Measurements from ENCODE around the gene PTPRD. TPM values are rescaled to one million over a fixed set of nuclear protein-coding genes. Genes with fewer than 3 reads are reported as not detected.

Gene PTPRD
- total and polyA plus RNA-seq, 2 donors (not counting 1 experiment from before 2014, with no cell fraction given): not detected

- Histone ChIP-seq H3K27me3 (replicated peaks in 1 of 4; ENCODE audit: control extremely low read depth in 1 of 4, control insufficient read depth in 3 of 4, insufficient read depth in 4 of 4, low read length in 3 of 4) (no peaks in the 10 kb centered on the region), H3K9me3 (ENCODE audit: control extremely low read depth in 1 of 3, control insufficient read depth in 2 of 3, insufficient read depth in 1 of 3, low read length in 2 of 3) (no peaks in the 10 kb centered on the region), H3K36me3 (replicated peaks in 1 of 2; ENCODE audit: control extremely low read depth in 1 of 2, control insufficient read depth in 1 of 2, extremely low read depth in 1 of 2, insufficient read depth in 2 of 2, low read length in 1 of 2) (no peaks in the 10 kb centered on the region), H4K20me1 (ENCODE audit: control insufficient read depth, insufficient read depth, low read length, poor library complexity, severe bottlenecking) (no peaks in the 10 kb centered on the region), H2AFZ (ENCODE audit: insufficient read depth, low read depth, low read length, poor library complexity, severe bottlenecking) (no peak overlapping the region), H3K4me2 (replicated peaks; ENCODE audit: low read depth, low read length, poor library complexity, severe bottlenecking) (no peak overlapping the region), H3K4me1 (ENCODE audit: control insufficient read depth in 2 of 2, insufficient read depth in 2 of 2, low read length in 2 of 2) (no peaks in the 10 kb centered on the region), H3K9ac (ENCODE audit: low read length) (no peak overlapping the region), H3K27ac (ENCODE audit: low read length in 2 of 2) (no peak overlapping the region), H3K79me2 (ENCODE audit: control insufficient read depth, insufficient read depth, low read length) (no peaks in the 10 kb centered on the region), H3K4me3 (ENCODE audit: control extremely low read depth in 1 of 5, extremely low read depth in 1 of 5, insufficient read depth in 1 of 5, low read depth in 2 of 5, low read length in 4 of 5) (no peak overlapping the region)
- ChIA-PET POLR2A (no interaction called here), CTCF (no interaction called here)
- Mint-ChIP-seq H3K27ac (no peak overlapping the region), H3K9me3 (ENCODE audit: insufficient read depth) (no peaks in the 10 kb centered on the region), H3K4me3 (no peak overlapping the region), H3K4me1 (no peaks in the 10 kb centered on the region), H3K27me3 (no peaks in the 10 kb centered on the region)
- TF ChIP-seq EZH2 (IDR thresholded peaks at IDR 0.05; ENCODE audit: borderline replicate concordance, insufficient read depth, low read depth, low read length, poor library complexity, severe bottlenecking): no peak
- TF ChIP-seq, protein P1, sequence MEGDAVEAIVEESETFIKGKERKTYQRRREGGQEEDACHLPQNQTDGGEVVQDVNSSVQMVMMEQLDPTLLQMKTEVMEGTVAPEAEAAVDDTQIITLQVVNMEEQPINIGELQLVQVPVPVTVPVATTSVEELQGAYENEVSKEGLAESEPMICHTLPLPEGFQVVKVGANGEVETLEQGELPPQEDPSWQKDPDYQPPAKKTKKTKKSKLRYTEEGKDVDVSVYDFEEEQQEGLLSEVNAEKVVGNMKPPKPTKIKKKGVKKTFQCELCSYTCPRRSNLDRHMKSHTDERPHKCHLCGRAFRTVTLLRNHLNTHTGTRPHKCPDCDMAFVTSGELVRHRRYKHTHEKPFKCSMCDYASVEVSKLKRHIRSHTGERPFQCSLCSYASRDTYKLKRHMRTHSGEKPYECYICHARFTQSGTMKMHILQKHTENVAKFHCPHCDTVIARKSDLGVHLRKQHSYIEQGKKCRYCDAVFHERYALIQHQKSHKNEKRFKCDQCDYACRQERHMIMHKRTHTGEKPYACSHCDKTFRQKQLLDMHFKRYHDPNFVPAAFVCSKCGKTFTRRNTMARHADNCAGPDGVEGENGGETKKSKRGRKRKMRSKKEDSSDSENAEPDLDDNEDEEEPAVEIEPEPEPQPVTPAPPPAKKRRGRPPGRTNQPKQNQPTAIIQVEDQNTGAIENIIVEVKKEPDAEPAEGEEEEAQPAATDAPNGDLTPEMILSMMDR (IDR thresholded peaks at IDR 0.05): no peak
- no peak for DNase-seq
- no CpG with 5 or more reads among the region's 5 CpGs for WGBS (ENCODE audit: insufficient coverage)
- intact Hi-C loops (cut with micrococcal nuclease): no loop called here
- no peak for ATAC-seq (ENCODE audit: low read depth)
Measured at GRCh38 chr9:9395539-9395938, 1217.3 kb downstream of the PTPRD start.

DNA sequence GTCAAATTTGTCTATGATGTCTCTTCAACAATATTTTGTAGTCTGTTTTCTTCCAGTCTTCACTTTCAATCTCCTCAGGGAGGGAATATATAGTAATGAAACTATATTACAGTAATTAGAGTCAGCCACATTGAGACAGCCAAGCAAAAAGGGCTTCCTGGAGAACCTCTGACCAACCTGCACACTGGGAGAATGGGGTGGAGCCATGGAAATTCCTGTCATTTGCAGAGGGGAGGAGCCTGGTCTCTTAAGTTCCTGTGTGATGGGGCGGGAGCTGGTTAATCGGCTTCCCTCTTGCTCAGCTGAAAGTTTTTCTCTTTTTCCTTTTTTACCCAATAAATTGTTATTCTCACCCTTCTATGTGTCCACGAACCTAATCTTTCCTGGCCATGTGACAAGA, 1220.0 kb downstream of the PTPRD start:
- H3K27ac ChIP-seq (ENCODE audit: low read length in 2 of 2): no peak overlapping the region
- no peak overlapping the region for H3K9ac ChIP-seq (ENCODE audit: low read length)
- CTCF ChIA-PET: no interaction called here
- Mint-ChIP-seq H3K4me1 (no peaks in the 10 kb centered on the region), H3K27me3 (no peaks in the 10 kb centered on the region), H3K27ac (no peak overlapping the region), H3K4me3 (no peak overlapping the region), H3K9me3 (ENCODE audit: insufficient read depth) (no peaks in the 10 kb centered on the region)
- no peaks in the 10 kb centered on the region for H3K27me3 ChIP-seq (replicated peaks in 1 of 4; ENCODE audit: control extremely low read depth in 1 of 4, control insufficient read depth in 3 of 4, insufficient read depth in 4 of 4, low read length in 3 of 4)
- H3K4me2 ChIP-seq (replicated peaks; ENCODE audit: low read depth, low read length, poor library complexity, severe bottlenecking): no peak overlapping the region
- no peak for TF ChIP-seq EZH2 (IDR thresholded peaks at IDR 0.05; ENCODE audit: borderline replicate concordance, insufficient read depth, low read depth, low read length, poor library complexity, severe bottlenecking)
- TF ChIP-seq, protein P1 (IDR thresholded peaks at IDR 0.05): no peak
- intact Hi-C loops (cut with micrococcal nuclease): no loop called here
- H4K20me1 ChIP-seq (ENCODE audit: control insufficient read depth, insufficient read depth, low read length, poor library complexity, severe bottlenecking): no peaks in the 10 kb centered on the region
- DNase-seq: no peak
- H3K79me2 ChIP-seq (ENCODE audit: control insufficient read depth, insufficient read depth, low read length): no peaks in the 10 kb centered on the region
- no peaks in the 10 kb centered on the region for H3K4me1 ChIP-seq (ENCODE audit: control insufficient read depth in 2 of 2, insufficient read depth in 2 of 2, low read length in 2 of 2)
- 83% methylated on average over 3 of the region's 3 CpGs for WGBS (ENCODE audit: insufficient coverage)
- ATAC-seq (ENCODE audit: low read depth): no peak
- POLR2A ChIA-PET: no interaction called here
- no peaks in the 10 kb centered on the region for H3K9me3 ChIP-seq (ENCODE audit: control extremely low read depth in 1 of 3, control insufficient read depth in 2 of 3, insufficient read depth in 1 of 3, low read length in 2 of 3)
- H2AFZ ChIP-seq (ENCODE audit: insufficient read depth, low read depth, low read length, poor library complexity, severe bottlenecking): no peak overlapping the region
- H3K36me3 ChIP-seq (replicated peaks in 1 of 2; ENCODE audit: control extremely low read depth in 1 of 2, control insufficient read depth in 1 of 2, extremely low read depth in 1 of 2, insufficient read depth in 2 of 2, low read length in 1 of 2): no peaks in the 10 kb centered on the region
- H3K4me3 ChIP-seq (ENCODE audit: control extremely low read depth in 1 of 5, extremely low read depth in 1 of 5, insufficient read depth in 1 of 5, low read depth in 2 of 5, low read length in 4 of 5): no peak overlapping the region

Data from B cell (primary cell).